ENCODE measurements around the gene ABCF1. TPM values are rescaled to one million over a fixed set of nuclear protein-coding genes. Genes with fewer than 3 reads are reported as not detected.

Gene ABCF1
- polyA plus RNA-seq, 1 donor (not counting 4 experiments of a cell fraction or from before 2014, with no cell fraction given) = 30.0 TPM

DNA sequence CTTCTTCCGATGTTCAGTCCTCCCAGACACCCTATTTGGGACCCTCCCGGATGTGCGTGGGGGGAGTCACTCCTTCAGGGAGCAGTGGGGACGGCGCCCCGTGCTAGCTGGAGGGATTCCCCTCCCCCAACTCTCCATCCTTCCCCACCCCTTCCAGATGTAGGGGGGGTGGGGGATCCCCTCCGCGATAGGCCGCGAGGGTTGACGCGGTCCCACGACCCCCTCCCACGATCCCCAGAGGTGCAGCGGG lies 15.5 kb upstream of the ABCF1 start:
- Histone ChIP-seq H3K79me2 (ENCODE audit: control insufficient read depth, insufficient read depth, low read length) (peaks cover 23% of the 10 kb centered on the region), H3K9ac (ENCODE audit: control insufficient read depth, extremely low read depth, insufficient read depth, low read length) (peak overlapping the region; percentile 95), H3K27ac (ENCODE audit: control insufficient read depth, insufficient read depth, low read length) (peak overlapping the region; percentile 89), H3K4me2 (ENCODE audit: control insufficient read depth, extremely low read depth, insufficient read depth, low read depth, low read length) (peak overlapping the region; percentile 94), H2AFZ (ENCODE audit: control insufficient read depth, low read length) (peak overlapping the region; percentile 96), H3K4me1 (ENCODE audit: control insufficient read depth, extremely low read depth, insufficient read depth, low read length) (peaks cover 18% of the 10 kb centered on the region), H3K27me3 (ENCODE audit: control insufficient read depth, extremely low read depth, insufficient read depth, low read length) (no peaks in the 10 kb centered on the region), H3K9me1 (ENCODE audit: control insufficient read depth, extremely low read depth, insufficient read depth, low read length) (peaks cover 4% of the 10 kb centered on the region), H4K20me1 (ENCODE audit: control insufficient read depth, extremely low read depth, insufficient read depth, low read length) (no peaks in the 10 kb centered on the region), H3K4me3 (ENCODE audit: control insufficient read depth in 2 of 3, extremely low read depth in 1 of 3, insufficient read depth in 2 of 3, low read depth in 1 of 3, low read length in 3 of 3) (peak overlapping the region; percentile 91 to 100 (median 99)), H3K36me3 (ENCODE audit: control insufficient read depth in 2 of 2, extremely low read depth in 1 of 2, insufficient read depth in 2 of 2, low read length in 2 of 2) (peaks cover 14 to 27% of the 10 kb centered on the region in 2 experiments), H3K9me3 (ENCODE audit: control insufficient read depth, low read depth, low read length) (no peaks in the 10 kb centered on the region)
- TF ChIP-seq EZH2 (IDR thresholded peaks at IDR 0.05; ENCODE audit: low read length) = no peak
- no peak for TF ChIP-seq CTCF (optimal IDR thresholded peaks at IDR 0.05 in 1 of 3, IDR thresholded peaks at IDR 0.05 in 1 of 3, conservative IDR thresholded peaks at IDR 0.05 in 1 of 3; ENCODE audit: extremely low read depth in 1 of 3, insufficient read depth in 2 of 3, low read length in 3 of 3)
- dilution Hi-C loops (cut with MboI; ENCODE audit: extremely low pct_ligation_motif_present, low sequenced_read_pairs) = no loop called here
- FAIRE-seq (no peak), DNase-seq (ENCODE audit: low read depth, low spot score) (no peak)

- DNase-seq (ENCODE audit: low read depth, low spot score) (peak; percentile 77), FAIRE-seq (no peak)
- Histone ChIP-seq H3K4me3 (ENCODE audit: control insufficient read depth in 2 of 3, extremely low read depth in 1 of 3, insufficient read depth in 2 of 3, low read depth in 1 of 3, low read length in 3 of 3) (peak within 1 kb of the TSS; percentile 91 to 100 (median 99)), H3K4me1 (ENCODE audit: control insufficient read depth, extremely low read depth, insufficient read depth, low read length) (peaks cover 18% of the 10 kb centered on the region), H4K20me1 (ENCODE audit: control insufficient read depth, extremely low read depth, insufficient read depth, low read length) (no peaks in the 10 kb centered on the region), H3K9me3 (ENCODE audit: control insufficient read depth, low read depth, low read length) (no peaks in the 10 kb centered on the region), H2AFZ (ENCODE audit: control insufficient read depth, low read length) (peak within 1 kb of the TSS; percentile 96), H3K4me2 (ENCODE audit: control insufficient read depth, extremely low read depth, insufficient read depth, low read depth, low read length) (peak within 1 kb of the TSS; percentile 99), H3K36me3 (ENCODE audit: control insufficient read depth in 2 of 2, extremely low read depth in 1 of 2, insufficient read depth in 2 of 2, low read length in 2 of 2) (peaks cover 12 to 27% of the 10 kb centered on the region in 2 experiments), H3K79me2 (ENCODE audit: control insufficient read depth, insufficient read depth, low read length) (peaks cover 23% of the 10 kb centered on the region), H3K27ac (ENCODE audit: control insufficient read depth, insufficient read depth, low read length) (peak within 1 kb of the TSS; percentile 89), H3K9ac (ENCODE audit: control insufficient read depth, extremely low read depth, insufficient read depth, low read length) (peak within 1 kb of the TSS; percentile 95), H3K27me3 (ENCODE audit: control insufficient read depth, extremely low read depth, insufficient read depth, low read length) (no peaks in the 10 kb centered on the region), H3K9me1 (ENCODE audit: control insufficient read depth, extremely low read depth, insufficient read depth, low read length) (peaks cover 4% of the 10 kb centered on the region)
- TF ChIP-seq EZH2 (IDR thresholded peaks at IDR 0.05; ENCODE audit: low read length) (no peak), CTCF (optimal IDR thresholded peaks at IDR 0.05 in 1 of 3, IDR thresholded peaks at IDR 0.05 in 1 of 3, conservative IDR thresholded peaks at IDR 0.05 in 1 of 3; ENCODE audit: extremely low read depth in 1 of 3, insufficient read depth in 2 of 3, low read length in 3 of 3) (peak in 1 of 3 experiments; percentile 7)
- dilution Hi-C loops (cut with MboI; ENCODE audit: extremely low pct_ligation_motif_present, low sequenced_read_pairs) = no loop called here
Measured at GRCh38 chr6:30556066-30556905, 15.0 kb upstream of the ABCF1 start, which contains the start of gene GNL1. GNL1 (minus strand) TSS chr6:30556489; CDS start chr6:30556203, 286 bp downstream.
